HG02884 (cell line): ENCODE results near the gene TMEM63B.
A peak's percentile ranks its signal among the peaks of the same experiment; 100 is the strongest.
"Not testable (repeated sequence)": the region's sequence is repeated elsewhere in the genome, so short reads cannot be mapped to it uniquely, and the experiment has no call there.

Experiments used
- ATAC-seq: cut with Tn5 transposase; IDR thresholded peaks from one replicate; pipeline ENCODE4 v1.9.1; 2021; ENCODE audit warnings: mild to moderate bottlenecking, moderate library complexity; ENCODE audit not compliant: unreplicated experiment

The TMEM63B gene

GRCh38 chr6:44127186-44128019, at the start of gene TMEM63B, which contains the start of gene MRPL14:
TSS of gene TMEM63B (plus strand) at chr6:44127554. CDS start at chr6:44134585, 7,031 bp downstream.
TSS of gene MRPL14 (minus strand) at chr6:44127452. CDS start at chr6:44116611, 10,841 bp downstream.
- ATAC-seq = peak; percentile 54

- no peak for ATAC-seq
These were observed 49.0 kb upstream of the TMEM63B start for GRCh38 chr6:44078219-44078826.

DNA sequence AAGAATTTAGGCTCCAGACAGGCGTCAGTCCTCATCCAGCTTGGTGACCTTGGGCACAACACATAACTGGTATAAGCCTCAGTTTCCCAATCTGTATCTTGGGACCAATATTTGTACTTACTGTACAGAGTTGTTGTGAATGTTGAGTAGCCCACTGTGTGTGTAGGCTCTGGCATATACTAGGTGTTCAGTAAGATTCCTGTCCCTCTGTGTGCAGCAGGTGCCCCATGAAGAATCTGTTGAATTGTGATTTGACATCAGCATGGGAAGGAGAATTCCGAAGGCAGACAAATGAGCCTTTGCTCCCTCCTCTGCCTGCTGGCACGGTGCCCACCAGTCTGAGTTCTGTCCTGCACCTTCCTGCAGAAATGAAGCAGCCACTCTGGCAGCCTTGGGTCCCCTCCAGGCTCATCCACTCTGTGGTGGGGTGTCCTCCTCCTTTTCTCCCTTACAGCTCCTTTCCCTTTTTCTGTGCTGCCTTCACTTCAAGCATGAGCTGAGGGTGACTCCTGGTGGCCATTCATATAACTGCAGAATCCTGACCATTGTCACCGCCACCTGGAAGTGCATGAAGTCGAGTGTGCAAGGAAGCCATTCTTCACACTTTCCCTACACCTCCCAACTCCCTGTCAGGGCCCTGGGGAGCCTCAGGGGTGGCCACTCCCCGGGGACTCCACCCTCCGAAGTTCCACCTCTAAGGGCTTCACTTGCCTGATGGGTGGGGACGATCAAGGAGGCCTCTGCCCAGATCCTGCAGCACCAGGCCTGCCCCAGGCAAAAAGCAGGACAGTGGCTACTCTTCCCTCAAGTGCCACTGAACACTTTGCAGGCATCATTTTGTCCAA, 48.3 kb upstream of the TMEM63B start:
- no peak for ATAC-seq

DNA sequence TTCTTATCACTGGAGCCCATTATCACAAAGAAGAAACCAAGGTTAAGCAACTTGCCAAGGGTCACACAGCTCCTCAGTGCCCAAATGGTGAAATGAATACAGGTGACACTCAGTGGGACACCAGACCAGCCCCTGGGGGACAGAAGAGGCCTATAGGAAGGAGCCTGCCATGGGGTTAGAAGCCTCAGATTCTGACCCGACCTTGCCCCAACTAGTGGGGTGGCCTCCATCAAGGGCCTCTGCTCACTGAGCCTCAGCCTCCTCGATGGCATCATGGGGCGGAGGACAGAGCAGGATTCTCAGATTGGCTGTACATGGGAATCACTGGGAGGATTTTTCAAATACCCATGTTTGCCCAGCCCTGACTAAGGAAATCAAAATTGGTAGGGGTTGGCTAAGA, 47.7 kb upstream of the TMEM63B start:
- ATAC-seq = no peak

DNA sequence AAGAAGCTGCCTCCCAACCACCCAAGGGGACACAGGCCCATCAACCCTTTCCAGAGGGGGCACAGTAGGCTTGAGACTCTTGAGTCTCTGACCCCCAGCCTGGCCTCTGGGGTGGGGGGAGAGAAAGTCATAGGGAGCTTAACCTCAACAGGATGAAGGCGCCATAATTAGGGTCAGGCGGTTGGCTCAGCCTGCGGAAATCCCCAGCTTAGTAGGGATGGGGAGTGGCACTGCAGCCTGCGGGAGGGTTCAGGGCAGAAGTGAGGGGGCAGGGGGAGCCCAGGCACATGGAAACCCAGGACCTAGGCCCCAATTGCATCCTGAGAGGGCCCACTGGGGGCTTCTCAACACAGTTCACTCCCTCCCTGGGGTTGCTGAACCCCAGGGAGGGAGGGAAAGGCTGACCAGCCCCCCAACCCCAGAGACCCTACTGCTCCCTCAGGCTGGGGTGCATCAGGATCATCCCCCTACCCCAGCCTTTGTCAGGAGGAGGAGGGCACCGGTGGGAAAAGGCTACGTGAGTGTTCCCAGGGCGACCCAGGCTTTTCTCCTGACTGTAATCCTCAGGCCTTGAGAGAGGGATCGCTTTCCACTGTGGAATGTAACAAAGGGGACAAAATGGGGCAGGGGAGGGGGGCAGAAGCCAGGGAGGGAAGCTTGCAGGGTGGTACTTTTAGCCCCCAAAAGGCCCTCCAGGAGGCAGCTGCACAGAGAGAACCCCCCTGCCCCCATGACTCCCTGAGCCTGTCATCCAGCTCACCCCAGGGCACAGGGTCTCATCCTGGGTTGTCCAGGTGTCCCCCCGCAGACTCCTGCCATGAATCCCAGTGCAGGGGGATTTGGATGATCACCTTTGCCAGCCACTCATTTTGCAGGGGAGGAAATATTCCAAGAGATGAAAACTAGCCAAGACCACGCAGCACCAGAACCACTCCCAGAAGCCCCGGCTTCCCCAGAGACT, 46.5 kb upstream of the TMEM63B start:
- ATAC-seq = no peak

- ATAC-seq = no peak
These were observed 45.6 kb upstream of the TMEM63B start for GRCh38 chr6:44081753-44082152.

DNA sequence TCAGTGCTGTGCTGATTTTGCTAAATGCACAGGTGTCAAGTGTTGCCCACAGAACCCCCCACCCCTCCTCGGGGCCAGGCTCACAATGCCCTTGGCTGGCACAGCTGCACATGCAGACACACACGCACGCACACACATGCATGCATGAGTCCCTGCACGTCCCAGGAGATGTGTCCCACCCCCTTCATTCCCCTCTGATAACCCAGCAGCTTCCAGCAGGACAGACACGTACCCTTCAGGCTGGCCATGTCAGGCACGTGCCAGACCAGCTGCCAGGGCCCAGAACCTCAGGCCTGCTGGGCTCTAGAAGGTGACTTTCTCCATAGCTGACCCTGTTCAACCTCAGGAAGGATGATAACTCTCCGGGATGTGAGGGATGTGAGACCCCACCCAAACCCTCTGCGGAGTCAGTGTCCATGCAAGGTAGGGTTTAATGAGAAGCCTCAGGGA, 44.5 kb upstream of the TMEM63B start:
- ATAC-seq = no peak

GRCh38 chr6:44084231-44085014, 42.9 kb upstream of the TMEM63B start:
- ATAC-seq = no peak

- no peak for ATAC-seq
These were observed 42.1 kb upstream of the TMEM63B start for GRCh38 chr6:44085219-44085618.

GRCh38 chr6:44086931-44087574, 40.3 kb upstream of the TMEM63B start:
- ATAC-seq = no peak

DNA sequence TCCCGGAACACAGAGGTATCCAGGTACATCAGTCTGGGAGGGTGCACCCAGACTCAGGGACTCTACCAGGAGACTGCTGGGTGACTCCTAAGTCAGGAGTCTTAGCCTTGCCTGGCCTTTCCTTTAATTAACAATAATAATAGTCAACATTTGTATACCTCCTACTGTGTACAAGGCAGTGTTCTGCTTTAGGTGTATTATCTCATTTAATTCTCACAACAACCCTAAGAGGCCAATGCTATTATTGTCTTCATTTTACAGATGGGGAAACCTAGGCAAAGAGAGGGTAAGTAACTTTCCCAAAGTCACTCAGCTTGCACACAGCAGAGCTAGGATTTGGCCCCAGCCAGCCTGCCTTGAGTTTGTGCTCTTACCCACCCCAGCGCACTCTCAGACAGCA, 39.7 kb upstream of the TMEM63B start:
- no peak for ATAC-seq

DNA sequence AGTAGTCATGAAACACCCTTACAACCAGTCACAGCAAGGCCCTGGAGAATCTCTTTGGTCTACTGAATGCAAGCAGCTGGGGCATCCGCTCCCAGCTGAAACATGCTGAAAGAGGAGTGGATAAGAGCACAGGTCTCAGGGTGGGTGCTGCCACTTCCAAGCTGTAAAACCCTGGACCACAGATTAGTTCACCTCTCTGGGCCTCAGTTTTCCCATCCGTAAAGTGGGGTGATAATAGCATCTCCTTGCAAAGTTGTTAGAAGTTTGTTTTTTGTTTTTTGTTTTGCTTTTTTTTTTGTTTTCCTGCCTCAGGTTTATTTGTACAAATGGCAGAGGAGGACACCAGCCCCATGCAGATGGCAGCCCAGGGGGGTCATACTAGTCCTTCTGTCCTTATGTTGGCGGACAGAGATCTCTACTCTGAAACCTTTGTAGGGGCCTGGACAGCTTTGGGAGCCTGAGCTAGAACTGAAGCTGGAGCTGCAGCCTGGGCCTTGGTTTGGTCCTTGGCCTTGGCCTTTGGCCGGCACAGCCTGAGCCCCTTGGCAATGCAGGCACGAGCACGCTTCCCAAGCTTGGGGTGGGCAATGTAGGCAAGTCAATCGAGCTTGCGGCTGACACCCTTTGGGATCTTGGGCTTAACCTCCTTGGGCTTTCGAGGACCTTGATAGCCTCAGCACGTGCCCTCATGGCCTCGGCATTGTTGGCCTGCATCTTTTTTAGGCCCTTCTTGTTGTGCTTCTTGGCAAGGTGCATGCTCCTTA, 38.3 kb upstream of the TMEM63B start:
- no peak for ATAC-seq

GRCh38 chr6:44090465-44090864, 36.9 kb upstream of the TMEM63B start:
- no peak for ATAC-seq

GRCh38 chr6:44091356-44091755, 36.0 kb upstream of the TMEM63B start:
- ATAC-seq = not testable (repeated sequence)

GRCh38 chr6:44091981-44092884, 35.1 kb upstream of the TMEM63B start:
- no peak for ATAC-seq

DNA sequence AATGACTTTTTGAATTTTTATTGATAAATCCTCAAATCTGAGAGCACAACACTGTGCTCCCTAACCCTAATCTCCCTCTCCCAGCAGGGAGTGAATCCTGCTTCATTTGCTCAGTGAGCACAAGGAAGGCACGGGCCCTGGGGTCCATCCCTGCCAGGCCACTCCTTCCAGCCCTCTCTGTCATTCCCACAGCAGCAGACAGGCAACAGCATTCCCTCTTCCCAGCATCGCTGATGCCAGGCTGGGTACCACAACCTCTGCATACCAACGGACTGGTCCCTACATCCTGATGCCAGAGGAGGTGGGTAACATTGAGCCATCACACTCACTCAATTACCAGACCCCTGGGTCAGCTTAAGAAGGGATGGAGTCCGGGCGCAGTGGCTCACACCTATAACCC, 34.3 kb upstream of the TMEM63B start:
- ATAC-seq = no peak

GRCh38 chr6:44093750-44094402, 33.5 kb upstream of the TMEM63B start:
- ATAC-seq = no peak
